Measurements from ENCODE around the gene HOXD9. TPM values are rescaled to one million over a fixed set of nuclear protein-coding genes. Genes with fewer than 3 reads are reported as not detected.

HOXD9 gene
- total RNA-seq, 1 donor = 0.36 TPM

- Histone ChIP-seq H3K36me3 (ENCODE audit: insufficient read depth, low read length) (peaks cover 5% of the 10 kb centered on the region), H3K27ac (ENCODE audit: low read depth, low read length) (no peak overlapping the region), H3K79me2 (ENCODE audit: insufficient read depth, low read length) (peaks cover 23% of the 10 kb centered on the region), H4K20me1 (ENCODE audit: insufficient read depth, low read length) (no peaks in the 10 kb centered on the region), H3K4me3 (ENCODE audit: insufficient read depth, low read length) (no peak overlapping the region), H2AFZ (ENCODE audit: low read length) (no peak overlapping the region), H3K27me3 (ENCODE audit: insufficient read depth, low read length) (no peaks in the 10 kb centered on the region), H3K4me1 (ENCODE audit: insufficient read depth, low read length) (peaks cover 29% of the 10 kb centered on the region), H3K9me3 (ENCODE audit: low read depth, low read length) (no peaks in the 10 kb centered on the region), H3K4me2 (ENCODE audit: insufficient read depth, low read length) (no peak overlapping the region)
- TF ChIP-seq CTCF (IDR thresholded peaks at IDR 0.05; ENCODE audit: extremely low read depth, low read depth, low read length) = no peak
- peak; percentile 83 for DNase-seq (ENCODE audit: insufficient read length, low spot score, missing footprints)
These were observed 10.9 kb downstream of the HOXD9 start for GRCh38 chr2:176133389-176133788.

GRCh38 chr2:176134035-176134434 is 11.5 kb downstream of the HOXD9 start:
- Histone ChIP-seq H3K4me1 (ENCODE audit: insufficient read depth, low read length) (peaks cover 27% of the 10 kb centered on the region), H2AFZ (ENCODE audit: low read length) (no peak overlapping the region), H3K9me3 (ENCODE audit: low read depth, low read length) (no peaks in the 10 kb centered on the region), H3K4me2 (ENCODE audit: insufficient read depth, low read length) (no peak overlapping the region), H3K27ac (ENCODE audit: low read depth, low read length) (no peak overlapping the region), H4K20me1 (ENCODE audit: insufficient read depth, low read length) (no peaks in the 10 kb centered on the region), H3K36me3 (ENCODE audit: insufficient read depth, low read length) (peaks cover 5% of the 10 kb centered on the region), H3K4me3 (ENCODE audit: insufficient read depth, low read length) (no peak overlapping the region), H3K79me2 (ENCODE audit: insufficient read depth, low read length) (peaks cover 30% of the 10 kb centered on the region), H3K27me3 (ENCODE audit: insufficient read depth, low read length) (no peaks in the 10 kb centered on the region)
- DNase-seq (ENCODE audit: insufficient read length, low spot score, missing footprints) = no peak
- TF ChIP-seq CTCF (IDR thresholded peaks at IDR 0.05; ENCODE audit: extremely low read depth, low read depth, low read length) = no peak

GRCh38 chr2:176135035-176135440 is 12.5 kb downstream of the HOXD9 start:
- peak; percentile 88 for DNase-seq (ENCODE audit: insufficient read length, low spot score, missing footprints)
- TF ChIP-seq CTCF (IDR thresholded peaks at IDR 0.05; ENCODE audit: extremely low read depth, low read depth, low read length) = no peak
- Histone ChIP-seq H3K36me3 (ENCODE audit: insufficient read depth, low read length) (peaks cover 5% of the 10 kb centered on the region), H4K20me1 (ENCODE audit: insufficient read depth, low read length) (no peaks in the 10 kb centered on the region), H3K27ac (ENCODE audit: low read depth, low read length) (peak overlapping the region; percentile 89), H2AFZ (ENCODE audit: low read length) (no peak overlapping the region), H3K4me3 (ENCODE audit: insufficient read depth, low read length) (no peak overlapping the region), H3K27me3 (ENCODE audit: insufficient read depth, low read length) (no peaks in the 10 kb centered on the region), H3K9me3 (ENCODE audit: low read depth, low read length) (no peaks in the 10 kb centered on the region), H3K4me1 (ENCODE audit: insufficient read depth, low read length) (peaks cover 29% of the 10 kb centered on the region), H3K4me2 (ENCODE audit: insufficient read depth, low read length) (peak overlapping the region; percentile 88), H3K79me2 (ENCODE audit: insufficient read depth, low read length) (peaks cover 36% of the 10 kb centered on the region)

- H3K4me2 ChIP-seq (ENCODE audit: insufficient read depth, low read length) = peak overlapping the region; percentile 88
- H3K79me2 ChIP-seq (ENCODE audit: insufficient read depth, low read length) = peaks cover 43% of the 10 kb centered on the region
- peaks cover 24% of the 10 kb centered on the region for H3K4me1 ChIP-seq (ENCODE audit: insufficient read depth, low read length)
- peak overlapping the region; percentile 89 for H3K27ac ChIP-seq (ENCODE audit: low read depth, low read length)
- H3K4me3 ChIP-seq (ENCODE audit: insufficient read depth, low read length) = peak overlapping the region; percentile 86
- H3K9me3 ChIP-seq (ENCODE audit: low read depth, low read length) = no peaks in the 10 kb centered on the region
- TF ChIP-seq CTCF (IDR thresholded peaks at IDR 0.05; ENCODE audit: extremely low read depth, low read depth, low read length) = no peak
- H2AFZ ChIP-seq (ENCODE audit: low read length) = peak overlapping the region; percentile 63
- peak; percentile 96 for DNase-seq (ENCODE audit: insufficient read length, low spot score, missing footprints)
- H4K20me1 ChIP-seq (ENCODE audit: insufficient read depth, low read length) = peaks cover 4% of the 10 kb centered on the region
- peaks cover 5% of the 10 kb centered on the region for H3K36me3 ChIP-seq (ENCODE audit: insufficient read depth, low read length)
- no peaks in the 10 kb centered on the region for H3K27me3 ChIP-seq (ENCODE audit: insufficient read depth, low read length)
These were observed 14.1 kb downstream of the HOXD9 start for GRCh38 chr2:176136374-176137251.
